GM19035 (cell line): ENCODE measurements around the gene SLC18A2.

Experiments used
- ATAC-seq: cut with Tn5 transposase; IDR thresholded peaks from one replicate; pipeline ENCODE4 v1.9.1; 2021; ENCODE audit not compliant: unreplicated experiment

The SLC18A2 gene

GRCh38 chr10:117311261-117311660 lies 70.3 kb downstream of the SLC18A2 start:
- ATAC-seq = no peak

GRCh38 chr10:117312430-117312829 lies 71.5 kb downstream of the SLC18A2 start:
- no peak for ATAC-seq

- no peak for ATAC-seq
Measured at GRCh38 chr10:117313641-117314040, 72.7 kb downstream of the SLC18A2 start.

- no peak for ATAC-seq
Measured at GRCh38 chr10:117316701-117317100, 75.8 kb downstream of the SLC18A2 start.

GRCh38 chr10:117318909-117319308 lies 78.0 kb downstream of the SLC18A2 start:
- ATAC-seq = no peak

- no peak for ATAC-seq
Measured at GRCh38 chr10:117320050-117320665, 79.2 kb downstream of the SLC18A2 start.

GRCh38 chr10:117322260-117322659 lies 81.3 kb downstream of the SLC18A2 start:
- ATAC-seq = no peak

GRCh38 chr10:117324367-117324766 lies 83.5 kb downstream of the SLC18A2 start:
- no peak for ATAC-seq

- no peak for ATAC-seq
Measured at GRCh38 chr10:117327262-117327661, 86.3 kb downstream of the SLC18A2 start.
